SK-N-SH (cell line): ENCODE data around the gene TRAPPC3. TPM values are rescaled to one million over a fixed set of nuclear protein-coding genes. Genes with fewer than 3 reads are reported as not detected.

Experiments
- CTCF ChIA-PET: fragments of 300-600, 350-600 bp; formaldehyde crosslinking; extraction: SDS; loops from one replicate; lab custom pipeline; 2021; lab: Yijun Ruan, JAX
- POLR2A ChIA-PET: fragments of 350-600 bp; sonication (Branson Sonifier 250); formaldehyde crosslinking; extraction: SDS; loops from one replicate; lab custom pipeline; 2020; ENCODE audit warnings: antibody characterized with exemption, inconsistent platforms; lab: Yijun Ruan, JAX
- DNase-seq: peaks from one replicate; pipeline ENCODE4 v3.0.0; 2012
- H2AFZ ChIP-seq: fragments of 200-600 bp; sonication (generic); 2 replicates; pipeline ENCODE4 v1.8.1; 2016; ENCODE audit warnings: antibody characterized with exemption, mild to moderate bottlenecking, low read depth
- H3F3A ChIP-seq: fragments of 200-600 bp; sonication (generic); replicated peaks from 2 replicates; pipeline ENCODE3; 2016; ENCODE audit warnings: antibody characterized with exemption, mild to moderate bottlenecking; ENCODE audit not compliant: insufficient read depth
- H3K27ac ChIP-seq, 2 experiments: fragments of 200-500 bp in 1 of 2; fragments of 200-600 bp in 1 of 2; sonication (Bioruptor generic) in 1 of 2; sonication (generic), shearing (Covaris generic) in 1 of 2; 2 replicates each; pipeline versions ENCODE4 v1.5.1 to v1.6.1; 2014 to 2016; ENCODE audit warnings: low read depth in 2 of 2, inconsistent platforms in 1 of 2, low read length in 1 of 2, mild to moderate bottlenecking in 1 of 2, mixed read lengths in 1 of 2
- H3K27me3 ChIP-seq: fragments of 200-600 bp; sonication (generic), shearing (Covaris generic); 2 replicates; pipeline ENCODE4 v1.6.1; 2016; ENCODE audit warnings: mixed run types; ENCODE audit not compliant: insufficient read depth
- H3K36me3 ChIP-seq, 2 experiments: fragments of 200-500 bp in 1 of 2; fragments of 200-600 bp in 1 of 2; sonication (Bioruptor generic) in 1 of 2; sonication (generic) in 1 of 2; replicated peaks in 1 of 2; 2 replicates each; pipeline versions ENCODE3 to v1.5.1; 2014 to 2016; ENCODE audit warnings: low read length in 1 of 2, mild to moderate bottlenecking in 1 of 2; ENCODE audit not compliant: insufficient read depth in 2 of 2, control insufficient read depth in 1 of 2
- H3K4me1 ChIP-seq, 2 experiments: fragments of 200-500 bp in 1 of 2; fragments of 200-600 bp in 1 of 2; sonication (Bioruptor generic) in 1 of 2; sonication (generic), shearing (Covaris generic) in 1 of 2; 2 replicates each; pipeline versions ENCODE4 v1.5.1 to v1.6.1; 2014 to 2016; ENCODE audit warnings: low read depth in 1 of 2, low read length in 1 of 2, mixed run types in 1 of 2; ENCODE audit not compliant: insufficient read depth in 2 of 2, control insufficient read depth in 1 of 2
- H3K4me2 ChIP-seq: fragments of 200-600 bp; sonication (generic), shearing (Covaris generic); 2 replicates; pipeline ENCODE4 v1.6.1; 2017; ENCODE audit warnings: mixed run types
- H3K4me3 ChIP-seq, 2 experiments: fragments of 200-500 bp in 1 of 2; fragments of 200-600 bp in 1 of 2; sonication (Bioruptor generic) in 1 of 2; sonication (generic), shearing (Covaris generic) in 1 of 2; 2 replicates each; pipeline versions ENCODE4 v1.5.1 to v1.8.1; 2014 to 2016; ENCODE audit warnings: low read depth in 2 of 2, inconsistent platforms in 1 of 2, low read length in 1 of 2, mild to moderate bottlenecking in 1 of 2, mixed read lengths in 1 of 2, moderate library complexity in 1 of 2
- H3K79me2 ChIP-seq: fragments of 200-600 bp; sonication (generic); 2 replicates; pipeline ENCODE4 v1.8.1; 2017; ENCODE audit warnings: mild to moderate bottlenecking; ENCODE audit not compliant: insufficient read depth
- H3K9ac ChIP-seq: fragments of 200-600 bp; sonication (generic); 2 replicates; pipeline ENCODE4 v1.6.1; 2017; ENCODE audit warnings: mixed run types
- H3K9me2 ChIP-seq: fragments of 200-600 bp; sonication (generic); 2 replicates; pipeline ENCODE4 v1.6.1; 2017; ENCODE audit warnings: mixed run types
- H3K9me3 ChIP-seq: fragments of 200-600 bp; sonication (generic); 2 replicates; pipeline ENCODE4 v1.6.1; 2017; ENCODE audit warnings: mixed run types, mild to moderate bottlenecking, moderate library complexity
- H4K20me1 ChIP-seq: fragments of 200-600 bp; sonication (generic); 2 replicates; pipeline ENCODE4 v1.6.1; 2017; ENCODE audit warnings: mild to moderate bottlenecking, mixed run types; ENCODE audit not compliant: insufficient read depth
- PBX3 ChIP-seq: IDR thresholded peaks from 2 replicates; pipeline ENCODE4; 2012
- RCOR1 ChIP-seq: fragments of 150-350 bp; IDR thresholded peaks from 2 replicates; pipeline ENCODE4 v1.6.1; 2017; ENCODE audit warnings: antibody characterized with exemption, low read length
- RFX5 ChIP-seq: IDR thresholded peaks from 2 replicates; pipeline ENCODE4 v1.6.1; 2012; ENCODE audit warnings: mild to moderate bottlenecking, improper control_type of control experiment, low read length
- SMC3 ChIP-seq: IDR thresholded peaks from 2 replicates; pipeline ENCODE4 v1.6.1; 2012; ENCODE audit warnings: low read depth, low read length, improper control_type of control experiment
- ZBTB33 ChIP-seq: IDR thresholded peaks from 2 replicates; pipeline ENCODE4 v1.4.0; 2012; ENCODE audit warnings: low read depth, borderline replicate concordance
- WGBS: methylation state at CpG from one replicate; pipeline ENCODE4 v1.1.6; 2017; ENCODE audit warnings: low lambda C conversion rate; 5-methylcytosine and 5-hydroxymethylcytosine counted together
- polyA plus RNA-seq, 3 experiments: library from polyadenylated mRNA; depleted of rRNA; stranded (reverse); fragments of >200 nt; gene quantifications; 2 replicates each; pipeline ENCODE4 v1.2.3, GENCODE V29; 2012
- small RNA-seq, 7 experiments: library from RNA; depleted of rRNA; stranded (forward); fragments of <200 nt; gene quantifications; one replicate each; pipeline ENCODE3, GENCODE V24; 2012

The TRAPPC3 gene
- polyA plus RNA-seq, 1 of the 3 experiments (the other 2 are of a cell fraction): 149 TPM

- Histone ChIP-seq H2AFZ (no peak overlapping the region), H3K4me3 (no peak overlapping the region), H3K9ac (no peak overlapping the region), H4K20me1 (no peaks in the 10 kb centered on the region), H3K9me3 (no peaks in the 10 kb centered on the region), H3K79me2 (peaks cover 36% of the 10 kb centered on the region), H3K27me3 (no peaks in the 10 kb centered on the region), H3K4me1 (peaks cover 3 to 34% of the 10 kb centered on the region in 2 experiments; a peak in 3 of 4 replicates), H3K9me2 (no peaks in the 10 kb centered on the region), H3K4me2 (no peak overlapping the region), H3K36me3 (peaks cover 5 to 16% of the 10 kb centered on the region in 2 experiments), H3F3A (peaks cover 3% of the 10 kb centered on the region), H3K27ac (no peak overlapping the region)
- DNase-seq: no peak
- TF ChIP-seq RFX5 (no peak), SMC3 (no peak), ZBTB33 (no peak), PBX3 (no peak), RCOR1 (no peak)
- WGBS: 89% methylated on average over 20 of the region's 31 CpGs
- POLR2A ChIA-PET: no interaction called here
- CTCF ChIA-PET: interaction anchor here (0.6 to 1.6 kb wide), 4 partner anchors 47 to 157 kb away, joined by 3 to 11 read pairs (median 3); partner anchors contain the start of genes AGO3 and TRAPPC3
Measured at GRCh38 chr1:36087233-36088123, 61.8 kb downstream of the TRAPPC3 start.

Small RNAs within 50 kb of the gene (small RNA-seq; reads per million reads assigned to genes)
- 0 reads per million in 7 experiments for gene RN7SL131P

Other genes starting within 250 kb of the TRAPPC3 start
- 6.7 and 7.7 TPM in 2 replicates for gene AGO3, start 218.4 kb downstream of the TRAPPC3 start, polyA plus RNA-seq (2012; rRNA removed)
- gene TEKT2, start 65.4 kb downstream of the TRAPPC3 start, polyA plus RNA-seq (2012; rRNA removed): 1.0 and 1.2 TPM in 2 replicates
- gene ADPRS, start 60.6 kb downstream of the TRAPPC3 start, polyA plus RNA-seq (2012; rRNA removed): 54.2 and 62.3 TPM in 2 replicates
- gene COL8A2, start 24.3 kb downstream of the TRAPPC3 start, polyA plus RNA-seq (2012; rRNA removed): 2.6 and 3.1 TPM in 2 replicates
- 40.6 and 69.9 TPM in 2 replicates for gene MAP7D1, start 6.7 kb upstream of the TRAPPC3 start, polyA plus RNA-seq (2012; rRNA removed)
- 33.7 and 46.1 TPM in 2 replicates for gene THRAP3, start 75.0 kb upstream of the TRAPPC3 start, polyA plus RNA-seq (2012; rRNA removed)
- gene SH3D21, start 156.9 kb upstream of the TRAPPC3 start, polyA plus RNA-seq (2012; rRNA removed): 1.6 and 1.8 TPM in 2 replicates
- 34.1 and 38.9 TPM in 2 replicates for gene EVA1B, start 174.2 kb upstream of the TRAPPC3 start, polyA plus RNA-seq (2012; rRNA removed)
- 39.0 and 43.3 TPM in 2 replicates for gene STK40, start 236.4 kb upstream of the TRAPPC3 start, polyA plus RNA-seq (2012; rRNA removed)
- 87.5 and 96.8 TPM in 2 replicates for gene LSM10, start 248.4 kb upstream of the TRAPPC3 start, polyA plus RNA-seq (2012; rRNA removed)